Prostate gland (tissue), 2 donors: ENCODE results near the gene STAB1. TPM values are rescaled to one million over a fixed set of nuclear protein-coding genes. Genes with fewer than 3 reads are reported as not detected.

Experiments used
- DNase-seq: peaks from one replicate; pipeline ENCODE4 v3.0.0-alpha.2; 2019; ENCODE audit warnings: low spot score
- H3K27ac ChIP-seq, 2 donors: fragments of 200-600 bp; sonication (generic); 2 replicates each; pipeline ENCODE4 v1.5.1; 2017 to 2019
- H3K27me3 ChIP-seq: fragments of 200-600 bp; sonication (generic); replicated peaks from 2 replicates; pipeline ENCODE4 v1.5.1; 2019; ENCODE audit not compliant: insufficient read depth
- H3K36me3 ChIP-seq, 2 donors: fragments of 200-600 bp; sonication (generic); 1 replicate in 1 of 2; 2 replicates in 1 of 2; pipeline versions ENCODE4 v1.5.1 to v1.8.1; 2017 to 2019
- H3K4me1 ChIP-seq: fragments of 200-600 bp; sonication (generic); replicated peaks from 2 replicates; pipeline ENCODE4 v1.5.1; 2019
- H3K4me3 ChIP-seq, 2 donors: fragments of 200-600 bp; sonication (generic); 2 replicates each; pipeline ENCODE4 v1.5.1; 2017 to 2019
- H3K9me3 ChIP-seq: fragments of 200-600 bp; sonication (generic); 2 replicates; pipeline ENCODE4 v1.5.1; 2017
- CTCF ChIP-seq, 4 experiments: fragments of 200-600 bp in 2 of 4; fragments of 450-650 bp in 2 of 4; sonication (generic) in 2 of 4; IDR thresholded peaks; 1 replicate in 3 of 4; 2 replicates in 1 of 4; pipeline ENCODE4 v1.5.1; 2016 to 2019; ENCODE audit warnings: antibody characterized with exemption in 4 of 4, mild to moderate bottlenecking in 2 of 4, moderate library complexity in 2 of 4
- POLR2A ChIP-seq: fragments of 450-650 bp; IDR thresholded peaks from one replicate; pipeline ENCODE4 v1.6.1; 2016; ENCODE audit warnings: antibody characterized with exemption, mild to moderate bottlenecking
- POLR2AphosphoS5 ChIP-seq: sonication (generic); formaldehyde crosslinking; IDR thresholded peaks from one replicate; pipeline ENCODE4 v1.6.1; 2017; ENCODE audit warnings: antibody characterized with exemption
- WGBS: methylation state at CpG from one replicate; pipeline ENCODE4 v1.1.5; 2018; 5-methylcytosine and 5-hydroxymethylcytosine counted together
- intact Hi-C: fragments of 100-400 bp; cut with DNase I; formaldehyde crosslinking; loops from one replicate; pipeline ENCODE4 v1.14.2; 2022
- total RNA-seq, 2 donors: library from RNA; depleted of rRNA; stranded (reverse); fragments of >200 nt; gene quantifications; one replicate each; pipeline ENCODE4 v1.1.0, GENCODE V29; 2016

Gene STAB1
- total RNA-seq, 2 donors from 2014 or later: 21.8 to 68.6 TPM

- TF ChIP-seq CTCF (IDR thresholded peaks at IDR 0.05) (no peak), POLR2A (no peak), POLR2AphosphoS5 (no peak)
- intact Hi-C loops: no loop called here
- no peaks in the 10 kb centered on the region for H3K9me3 ChIP-seq
- no peak for DNase-seq
- H3K27me3 ChIP-seq: no peaks in the 10 kb centered on the region
- no peak overlapping the region for H3K4me3 ChIP-seq
- H3K4me1 ChIP-seq: peaks cover 23% of the 10 kb centered on the region
- H3K27ac ChIP-seq: no peak overlapping the region
- H3K36me3 ChIP-seq: no peaks in the 10 kb centered on the region
- WGBS: 78% methylated on average over 2 of the region's 2 CpGs
Observed at GRCh38 chr3:52541050-52541449, 45.9 kb downstream of the STAB1 start.

GRCh38 chr3:52544937-52545336, 49.8 kb downstream of the STAB1 start:
- Histone ChIP-seq H3K9me3 (no peaks in the 10 kb centered on the region), H3K36me3 (no peaks in the 10 kb centered on the region), H3K27me3 (no peaks in the 10 kb centered on the region), H3K4me1 (peaks cover 4% of the 10 kb centered on the region), H3K27ac (no peak overlapping the region), H3K4me3 (no peak overlapping the region)
- TF ChIP-seq CTCF (IDR thresholded peaks at IDR 0.05) (no peak), POLR2A (no peak), POLR2AphosphoS5 (no peak)
- 66% methylated on average over 4 of the region's 4 CpGs for WGBS
- intact Hi-C loops: no loop called here
- DNase-seq: no peak

GRCh38 chr3:52546111-52546901, 51.2 kb downstream of the STAB1 start:
- Histone ChIP-seq H3K27ac (no peak overlapping the region), H3K9me3 (no peaks in the 10 kb centered on the region), H3K36me3 (no peaks in the 10 kb centered on the region), H3K27me3 (no peaks in the 10 kb centered on the region), H3K4me3 (no peak overlapping the region), H3K4me1 (no peaks in the 10 kb centered on the region)
- 73% methylated on average over 3 of the region's 3 CpGs for WGBS
- no peak for DNase-seq
- no peak for TF ChIP-seq POLR2A
- TF ChIP-seq CTCF (IDR thresholded peaks at IDR 0.05): no peak
- no peak for TF ChIP-seq POLR2AphosphoS5
- intact Hi-C loops: no loop called here

- H3K27me3 ChIP-seq: no peaks in the 10 kb centered on the region
- no peaks in the 10 kb centered on the region for H3K4me1 ChIP-seq
- no peaks in the 10 kb centered on the region for H3K9me3 ChIP-seq
- intact Hi-C loops: no loop called here
- H3K36me3 ChIP-seq: no peaks in the 10 kb centered on the region
- 71% methylated on average over 2 of the region's 2 CpGs for WGBS
- no peak for DNase-seq
- no peak overlapping the region for H3K4me3 ChIP-seq
- H3K27ac ChIP-seq: no peak overlapping the region
- no peak for TF ChIP-seq CTCF (IDR thresholded peaks at IDR 0.05)
- no peak for TF ChIP-seq POLR2A
- no peak for TF ChIP-seq POLR2AphosphoS5
Observed at GRCh38 chr3:52547143-52547542, 52.0 kb downstream of the STAB1 start.

- TF ChIP-seq POLR2A: no peak
- no peak for TF ChIP-seq POLR2AphosphoS5
- no peak for TF ChIP-seq CTCF (IDR thresholded peaks at IDR 0.05)
- Histone ChIP-seq H3K27ac (no peak overlapping the region), H3K27me3 (no peaks in the 10 kb centered on the region), H3K4me1 (no peaks in the 10 kb centered on the region), H3K4me3 (no peak overlapping the region), H3K9me3 (no peaks in the 10 kb centered on the region), H3K36me3 (peaks cover 0 to 6% of the 10 kb centered on the region in 2 donors)
- intact Hi-C loops: no loop called here
- DNase-seq: no peak
Observed at GRCh38 chr3:52551118-52551517, 56.0 kb downstream of the STAB1 start.
